ENCODE data around the gene FRMD4B.

Gene FRMD4B

GRCh38 chr3:69142797-69143454 is 243.0 kb downstream of the FRMD4B start:
- H3K36me3 Mint-ChIP-seq (ENCODE audit: insufficient read depth), result no peaks in the 10 kb centered on the region
- H3K9me3 Mint-ChIP-seq, result no peaks in the 10 kb centered on the region
- no peak overlapping the region for H3K27ac Mint-ChIP-seq (ENCODE audit: low read depth)
- no peaks in the 10 kb centered on the region for H3K4me1 Mint-ChIP-seq
- no peak for ATAC-seq (replicated peaks; ENCODE audit: extremely low read depth, poor library complexity, severe bottlenecking)
- DNase-seq (ENCODE audit: low spot score in 2 of 2), result no peak
- H3K4me3 Mint-ChIP-seq, result no peak overlapping the region
- peaks cover 9% of the 10 kb centered on the region for H3K27me3 Mint-ChIP-seq

GRCh38 chr3:69142090-69142489 is 243.8 kb downstream of the FRMD4B start:
- Mint-ChIP-seq H3K9me3 (no peaks in the 10 kb centered on the region), H3K4me1 (no peaks in the 10 kb centered on the region), H3K4me3 (no peak overlapping the region), H3K27me3 (peaks cover 9% of the 10 kb centered on the region), H3K36me3 (ENCODE audit: insufficient read depth) (no peaks in the 10 kb centered on the region), H3K27ac (ENCODE audit: low read depth) (no peak overlapping the region)
- DNase-seq (ENCODE audit: low spot score in 2 of 2), result no peak
- no peak for ATAC-seq (replicated peaks; ENCODE audit: extremely low read depth, poor library complexity, severe bottlenecking)

- ATAC-seq (replicated peaks; ENCODE audit: extremely low read depth, poor library complexity, severe bottlenecking), result no peak
- H3K4me1 Mint-ChIP-seq, result no peaks in the 10 kb centered on the region
- no peak overlapping the region for H3K4me3 Mint-ChIP-seq
- H3K9me3 Mint-ChIP-seq, result no peaks in the 10 kb centered on the region
- no peaks in the 10 kb centered on the region for H3K36me3 Mint-ChIP-seq (ENCODE audit: insufficient read depth)
- no peak for DNase-seq (ENCODE audit: low spot score in 2 of 2)
- no peak overlapping the region for H3K27ac Mint-ChIP-seq (ENCODE audit: low read depth)
- peaks cover 9% of the 10 kb centered on the region for H3K27me3 Mint-ChIP-seq
Measured at GRCh38 chr3:69141313-69141712, 244.6 kb downstream of the FRMD4B start.

DNA sequence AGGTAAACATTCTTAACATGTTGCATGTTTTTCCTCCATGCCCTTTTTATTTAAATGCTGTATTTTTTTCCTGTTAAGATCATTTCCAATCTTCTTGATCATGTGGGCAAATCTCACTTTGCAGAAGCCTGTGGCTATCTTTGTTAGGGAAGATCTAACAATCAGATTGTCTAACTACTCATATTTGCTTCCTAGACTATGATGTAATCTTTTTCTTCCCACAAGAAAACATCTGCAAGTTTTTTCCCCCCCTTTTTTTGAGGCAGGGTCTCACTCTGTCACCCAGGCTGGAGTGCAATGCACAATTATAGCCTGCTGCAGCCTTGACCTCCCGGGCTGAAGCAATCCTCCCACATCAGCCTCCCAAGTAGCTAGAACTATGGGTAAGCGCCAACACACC is 248.5 kb downstream of the FRMD4B start:
- no peaks in the 10 kb centered on the region for H3K36me3 Mint-ChIP-seq (ENCODE audit: insufficient read depth)
- no peak overlapping the region for H3K27ac Mint-ChIP-seq (ENCODE audit: low read depth)
- H3K4me1 Mint-ChIP-seq, result no peaks in the 10 kb centered on the region
- ATAC-seq (replicated peaks; ENCODE audit: extremely low read depth, poor library complexity, severe bottlenecking), result no peak
- no peaks in the 10 kb centered on the region for H3K9me3 Mint-ChIP-seq
- H3K4me3 Mint-ChIP-seq, result no peak overlapping the region
- DNase-seq (ENCODE audit: low spot score in 2 of 2), result no peak
- peaks cover 9% of the 10 kb centered on the region for H3K27me3 Mint-ChIP-seq

GRCh38 chr3:69137005-69137404 is 248.9 kb downstream of the FRMD4B start:
- ATAC-seq (replicated peaks; ENCODE audit: extremely low read depth, poor library complexity, severe bottlenecking), result no peak
- Mint-ChIP-seq H3K4me3 (no peak overlapping the region), H3K27me3 (peaks cover 9% of the 10 kb centered on the region), H3K9me3 (no peaks in the 10 kb centered on the region), H3K4me1 (no peaks in the 10 kb centered on the region), H3K27ac (ENCODE audit: low read depth) (no peak overlapping the region), H3K36me3 (ENCODE audit: insufficient read depth) (no peaks in the 10 kb centered on the region)
- DNase-seq (ENCODE audit: low spot score in 2 of 2), result no peak

DNA sequence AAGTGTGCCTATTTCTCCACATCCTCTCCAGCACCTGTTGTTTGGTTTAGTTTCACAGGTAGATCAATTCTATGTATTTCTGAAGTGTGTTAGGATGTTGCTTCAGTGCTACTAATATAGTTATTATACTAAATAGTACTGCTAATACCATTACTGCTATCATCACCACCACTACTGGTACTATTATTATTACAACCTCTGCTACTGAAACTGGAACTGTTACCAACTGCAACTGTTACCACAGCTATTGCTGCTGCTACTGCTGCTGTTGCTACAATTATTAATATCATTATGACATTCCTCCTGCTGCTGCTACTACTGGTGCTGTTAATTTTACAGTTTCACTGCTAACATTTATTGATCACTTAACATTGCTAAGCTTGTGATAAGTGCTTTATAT is 255.2 kb downstream of the FRMD4B start:
- ATAC-seq (replicated peaks; ENCODE audit: extremely low read depth, poor library complexity, severe bottlenecking) (no peak), DNase-seq (ENCODE audit: low spot score in 2 of 2) (no peak)
- Mint-ChIP-seq H3K27me3 (no peaks in the 10 kb centered on the region), H3K4me3 (no peak overlapping the region), H3K9me3 (no peaks in the 10 kb centered on the region), H3K27ac (ENCODE audit: low read depth) (no peak overlapping the region), H3K36me3 (ENCODE audit: insufficient read depth) (no peaks in the 10 kb centered on the region), H3K4me1 (no peaks in the 10 kb centered on the region)

- Mint-ChIP-seq H3K9me3 (no peaks in the 10 kb centered on the region), H3K4me3 (no peak overlapping the region), H3K27ac (ENCODE audit: low read depth) (no peak overlapping the region), H3K4me1 (no peaks in the 10 kb centered on the region), H3K36me3 (ENCODE audit: insufficient read depth) (no peaks in the 10 kb centered on the region), H3K27me3 (no peaks in the 10 kb centered on the region)
- DNase-seq (ENCODE audit: low spot score in 2 of 2), result no peak
- no peak for ATAC-seq (replicated peaks; ENCODE audit: extremely low read depth, poor library complexity, severe bottlenecking)
Measured at GRCh38 chr3:69129531-69129930, 256.4 kb downstream of the FRMD4B start.

- no peak for ATAC-seq (replicated peaks; ENCODE audit: extremely low read depth, poor library complexity, severe bottlenecking)
- H3K4me3 Mint-ChIP-seq, result no peak overlapping the region
- no peaks in the 10 kb centered on the region for H3K27me3 Mint-ChIP-seq
- H3K4me1 Mint-ChIP-seq, result no peaks in the 10 kb centered on the region
- H3K9me3 Mint-ChIP-seq, result no peaks in the 10 kb centered on the region
- H3K27ac Mint-ChIP-seq (ENCODE audit: low read depth), result no peak overlapping the region
- H3K36me3 Mint-ChIP-seq (ENCODE audit: insufficient read depth), result no peaks in the 10 kb centered on the region
- no peak for DNase-seq (ENCODE audit: low spot score in 2 of 2)
Measured at GRCh38 chr3:69128509-69128908, 257.4 kb downstream of the FRMD4B start.

DNA sequence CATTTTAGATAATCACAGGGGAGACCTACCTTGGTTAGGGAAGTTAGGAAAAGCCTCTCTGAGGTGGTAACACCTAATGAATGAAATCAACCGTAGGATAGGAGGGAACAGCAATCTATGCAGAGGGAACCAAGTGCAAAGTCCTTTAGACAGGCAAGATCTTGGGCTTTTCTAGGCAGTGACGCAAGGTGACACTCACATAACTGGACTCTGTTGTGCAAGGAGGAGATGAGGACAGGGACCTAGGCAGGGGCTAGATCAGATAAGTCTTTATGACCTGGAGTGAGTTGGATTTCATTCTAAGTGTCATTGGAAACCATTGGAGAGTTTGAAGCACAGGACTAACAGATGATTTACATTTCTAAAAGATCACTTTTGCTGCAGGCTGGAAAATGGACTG is 258.9 kb downstream of the FRMD4B start:
- Mint-ChIP-seq H3K36me3 (ENCODE audit: insufficient read depth) (no peaks in the 10 kb centered on the region), H3K27ac (ENCODE audit: low read depth) (no peak overlapping the region), H3K9me3 (no peaks in the 10 kb centered on the region), H3K27me3 (no peaks in the 10 kb centered on the region), H3K4me1 (no peaks in the 10 kb centered on the region), H3K4me3 (no peak overlapping the region)
- DNase-seq (ENCODE audit: low spot score in 2 of 2), result no peak
- no peak for ATAC-seq (replicated peaks; ENCODE audit: extremely low read depth, poor library complexity, severe bottlenecking)

- H3K4me3 Mint-ChIP-seq, result no peak overlapping the region
- no peaks in the 10 kb centered on the region for H3K9me3 Mint-ChIP-seq
- H3K27me3 Mint-ChIP-seq, result no peaks in the 10 kb centered on the region
- no peak for DNase-seq (ENCODE audit: low spot score in 2 of 2)
- H3K4me1 Mint-ChIP-seq, result no peaks in the 10 kb centered on the region
- H3K27ac Mint-ChIP-seq (ENCODE audit: low read depth), result no peak overlapping the region
- H3K36me3 Mint-ChIP-seq (ENCODE audit: insufficient read depth), result no peaks in the 10 kb centered on the region
- ATAC-seq (replicated peaks; ENCODE audit: extremely low read depth, poor library complexity, severe bottlenecking), result no peak
Measured at GRCh38 chr3:69126216-69126615, 259.7 kb downstream of the FRMD4B start.

- no peak within 1 kb of the TSS for H3K27ac Mint-ChIP-seq (ENCODE audit: low read depth)
- ATAC-seq (replicated peaks; ENCODE audit: extremely low read depth, poor library complexity, severe bottlenecking) (no peak), DNase-seq (ENCODE audit: low spot score in 2 of 2) (no peak)
- no peaks in the 10 kb centered on the region for H3K9me3 Mint-ChIP-seq
- H3K27me3 Mint-ChIP-seq, result no peaks in the 10 kb centered on the region
- no peaks in the 10 kb centered on the region for H3K36me3 Mint-ChIP-seq (ENCODE audit: insufficient read depth)
- no peak within 1 kb of the TSS for H3K4me3 Mint-ChIP-seq
- H3K4me1 Mint-ChIP-seq, result no peaks in the 10 kb centered on the region
Measured at GRCh38 chr3:69122403-69122802, 263.5 kb downstream of the FRMD4B start, which contains the start of gene LMOD3. Gene LMOD3, minus strand, starts transcription at chr3:69122595. Its CDS starts 209 bp downstream, at chr3:69122386.

DNA sequence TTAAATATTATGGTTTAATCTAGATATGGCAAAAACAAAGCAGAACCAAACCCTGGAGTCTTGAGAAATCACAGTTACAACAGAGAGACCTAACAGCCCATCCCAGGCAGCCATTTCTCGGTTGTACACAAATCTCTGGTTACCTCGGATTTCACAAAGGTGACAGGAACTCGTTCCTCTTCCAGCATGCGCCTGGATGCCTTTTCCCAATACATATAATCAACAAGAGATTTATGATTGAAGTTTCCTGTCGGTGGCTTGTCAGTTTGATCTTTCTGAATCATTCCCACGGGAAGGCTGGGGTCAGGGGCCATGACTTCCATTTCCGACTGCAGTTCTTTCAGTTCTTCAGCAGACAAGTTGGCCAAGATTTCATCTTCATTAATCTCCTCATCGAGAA is 263.9 kb downstream of the FRMD4B start:
- no peak overlapping the region for H3K27ac Mint-ChIP-seq (ENCODE audit: low read depth)
- no peaks in the 10 kb centered on the region for H3K9me3 Mint-ChIP-seq
- no peak overlapping the region for H3K4me3 Mint-ChIP-seq
- no peaks in the 10 kb centered on the region for H3K36me3 Mint-ChIP-seq (ENCODE audit: insufficient read depth)
- H3K4me1 Mint-ChIP-seq, result no peaks in the 10 kb centered on the region
- DNase-seq (ENCODE audit: low spot score in 2 of 2) (no peak), ATAC-seq (replicated peaks; ENCODE audit: extremely low read depth, poor library complexity, severe bottlenecking) (no peak)
- no peaks in the 10 kb centered on the region for H3K27me3 Mint-ChIP-seq

DNA sequence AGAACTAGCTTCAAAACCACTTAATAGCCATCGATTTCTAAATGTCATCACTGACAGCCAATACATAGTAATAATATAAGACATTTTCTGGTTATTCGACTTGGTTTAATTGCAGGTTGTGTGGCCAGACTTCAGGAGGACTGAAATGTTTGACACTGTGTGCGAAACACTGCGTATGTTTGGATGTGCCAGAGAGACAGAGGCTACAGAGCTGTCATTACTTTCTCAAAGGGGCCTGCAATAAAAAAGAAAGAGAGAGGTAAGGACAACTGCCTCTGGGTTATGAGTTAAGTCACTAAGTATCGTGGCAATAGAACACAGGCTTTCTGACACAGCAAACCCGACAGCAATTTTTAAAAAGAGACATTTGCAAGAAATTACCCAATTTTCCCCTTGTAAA is 264.4 kb downstream of the FRMD4B start:
- DNase-seq (ENCODE audit: low spot score in 2 of 2), result no peak
- H3K9me3 Mint-ChIP-seq, result no peaks in the 10 kb centered on the region
- ATAC-seq (replicated peaks; ENCODE audit: extremely low read depth, poor library complexity, severe bottlenecking), result no peak
- no peaks in the 10 kb centered on the region for H3K27me3 Mint-ChIP-seq
- H3K27ac Mint-ChIP-seq (ENCODE audit: low read depth), result no peak overlapping the region
- no peaks in the 10 kb centered on the region for H3K36me3 Mint-ChIP-seq (ENCODE audit: insufficient read depth)
- no peak overlapping the region for H3K4me3 Mint-ChIP-seq
- no peaks in the 10 kb centered on the region for H3K4me1 Mint-ChIP-seq
